Subcutaneous abdominal adipose tissue (tissue), 5 donors: ENCODE results near the gene LSM3.

Experiments used
- H3K27ac ChIP-seq: one replicate; pipeline ENCODE4 v1.7.0; 2013; ENCODE audit warnings: low read depth, mild to moderate bottlenecking, inconsistent platforms, low read length, moderate library complexity
- H3K27me3 ChIP-seq, 5 donors: one replicate each; pipeline ENCODE4 v1.7.0; 2013; ENCODE audit warnings: low read length in 5 of 5, inconsistent platforms in 1 of 5; ENCODE audit not compliant: control insufficient read depth in 5 of 5, insufficient read depth in 4 of 5
- H3K36me3 ChIP-seq, 5 donors: one replicate each; pipeline ENCODE4 v1.7.0; 2013; ENCODE audit warnings: low read length in 5 of 5; ENCODE audit not compliant: control insufficient read depth in 5 of 5, insufficient read depth in 5 of 5
- H3K4me1 ChIP-seq, 5 donors: one replicate each; pipeline ENCODE4 v1.7.0; 2013; ENCODE audit warnings: low read length in 5 of 5, mild to moderate bottlenecking in 3 of 5, moderate library complexity in 1 of 5; ENCODE audit not compliant: control insufficient read depth in 5 of 5, insufficient read depth in 5 of 5
- H3K4me3 ChIP-seq, 5 donors: one replicate each; pipeline ENCODE4 v1.7.0; 2013; ENCODE audit warnings: low read length in 5 of 5, low read depth in 1 of 5
- H3K9ac ChIP-seq, 5 donors: one replicate each; pipeline ENCODE4 v1.7.0; 2013; ENCODE audit warnings: low read length in 5 of 5, mild to moderate bottlenecking in 4 of 5, moderate library complexity in 3 of 5
- H3K9me3 ChIP-seq, 5 donors: one replicate each; pipeline ENCODE4 v1.7.0; 2013; ENCODE audit warnings: low read length in 5 of 5; ENCODE audit not compliant: control insufficient read depth in 5 of 5
- donor health status: healthy.
- donor health status: healthy.
- donor health status: healthy.
- donor health status: healthy.
- donor health status: healthy.

Gene LSM3

GRCh38 chr3:14156201-14156600 is 22.4 kb upstream of the LSM3 start:
- no peaks in the 10 kb centered on the region for H3K4me1 ChIP-seq
- H3K4me3 ChIP-seq, result no peak overlapping the region
- no peak overlapping the region for H3K27ac ChIP-seq
- peaks cover 27 to 94% (median 85%) of the 10 kb centered on the region in 5 donors for H3K36me3 ChIP-seq
- H3K9me3 ChIP-seq, result peaks cover 0 to 6% (median 0%) of the 10 kb centered on the region in 5 donors
- H3K9ac ChIP-seq, result no peak overlapping the region
- H3K27me3 ChIP-seq, result no peaks in the 10 kb centered on the region

GRCh38 chr3:14156843-14157561 is 21.6 kb upstream of the LSM3 start:
- Histone ChIP-seq H3K27ac (no peak overlapping the region), H3K4me3 (no peak overlapping the region), H3K36me3 (peaks cover 35 to 94% (median 85%) of the 10 kb centered on the region in 5 donors), H3K9me3 (peaks cover 0 to 14% (median 6%) of the 10 kb centered on the region in 5 donors), H3K4me1 (no peaks in the 10 kb centered on the region), H3K27me3 (no peaks in the 10 kb centered on the region), H3K9ac (no peak overlapping the region)

GRCh38 chr3:14157951-14158350 is 20.7 kb upstream of the LSM3 start:
- Histone ChIP-seq H3K27ac (no peak overlapping the region), H3K4me3 (no peak overlapping the region), H3K4me1 (no peaks in the 10 kb centered on the region), H3K9ac (no peak overlapping the region), H3K36me3 (peaks cover 45 to 94% (median 86%) of the 10 kb centered on the region in 5 donors), H3K27me3 (no peaks in the 10 kb centered on the region), H3K9me3 (peaks cover 0 to 15% (median 9%) of the 10 kb centered on the region in 5 donors)

- Histone ChIP-seq H3K4me3 (no peak overlapping the region), H3K9ac (no peak overlapping the region), H3K27me3 (no peaks in the 10 kb centered on the region), H3K9me3 (peaks cover 0 to 15% (median 9%) of the 10 kb centered on the region in 5 donors), H3K27ac (no peak overlapping the region), H3K36me3 (peaks cover 49 to 94% (median 85%) of the 10 kb centered on the region in 5 donors), H3K4me1 (no peaks in the 10 kb centered on the region)
Measured at GRCh38 chr3:14158370-14158769, 20.2 kb upstream of the LSM3 start.

- H3K9ac ChIP-seq, result no peak overlapping the region
- peaks cover 0 to 15% (median 9%) of the 10 kb centered on the region in 5 donors for H3K9me3 ChIP-seq
- no peaks in the 10 kb centered on the region for H3K27me3 ChIP-seq
- H3K27ac ChIP-seq, result no peak overlapping the region
- H3K36me3 ChIP-seq, result peaks cover 57 to 94% (median 88%) of the 10 kb centered on the region in 5 donors
- no peaks in the 10 kb centered on the region for H3K4me1 ChIP-seq
- H3K4me3 ChIP-seq, result no peak overlapping the region
Measured at GRCh38 chr3:14159426-14159825, 19.2 kb upstream of the LSM3 start.

- Histone ChIP-seq H3K4me1 (no peaks in the 10 kb centered on the region), H3K27ac (no peak overlapping the region), H3K9ac (no peak overlapping the region), H3K27me3 (no peaks in the 10 kb centered on the region), H3K4me3 (no peak overlapping the region), H3K9me3 (peaks cover 0 to 15% (median 9%) of the 10 kb centered on the region in 5 donors), H3K36me3 (peaks cover 61 to 100% (median 97%) of the 10 kb centered on the region in 5 donors)
Measured at GRCh38 chr3:14161282-14161681, 17.3 kb upstream of the LSM3 start.

GRCh38 chr3:14162178-14162577 is 16.4 kb upstream of the LSM3 start:
- Histone ChIP-seq H3K4me3 (no peak overlapping the region), H3K27me3 (no peaks in the 10 kb centered on the region), H3K4me1 (no peaks in the 10 kb centered on the region), H3K36me3 (peaks cover 57 to 100% (median 96%) of the 10 kb centered on the region in 5 donors), H3K9ac (no peak overlapping the region), H3K27ac (no peak overlapping the region), H3K9me3 (peaks cover 0 to 15% (median 9%) of the 10 kb centered on the region in 5 donors)

DNA sequence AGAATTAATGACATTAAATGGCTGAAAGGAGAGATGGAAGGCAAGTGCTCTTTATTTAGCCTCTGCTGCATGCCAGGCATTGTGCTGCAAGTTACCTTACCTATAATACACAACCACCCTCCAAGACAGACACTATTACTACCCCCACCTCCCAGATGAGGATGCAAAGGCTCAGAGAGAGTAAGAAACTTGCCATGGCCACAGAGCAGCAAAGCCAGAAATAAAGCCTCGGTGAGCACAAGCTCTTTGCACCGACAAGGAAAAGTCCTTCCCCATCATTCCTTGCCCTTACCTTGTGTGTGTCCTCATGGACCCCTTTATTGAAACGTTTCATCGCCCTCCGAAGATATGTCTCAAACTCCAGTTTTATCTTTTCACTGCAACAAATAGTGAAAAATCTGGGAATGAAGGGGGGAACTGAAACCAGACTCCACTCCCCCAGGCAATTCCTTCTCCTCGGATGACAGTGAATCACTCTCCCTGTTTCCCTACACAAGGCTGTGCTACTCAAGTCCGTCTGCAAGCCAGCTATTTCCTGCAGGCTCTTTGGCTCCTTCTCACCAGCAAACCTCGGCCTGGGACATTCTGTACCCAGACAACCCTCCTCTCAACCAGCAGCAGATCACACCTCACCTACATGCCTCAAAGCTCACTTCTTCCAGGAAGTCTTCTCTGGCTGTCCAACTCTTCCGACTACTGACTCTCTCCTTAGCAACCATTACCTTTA is 11.6 kb upstream of the LSM3 start:
- H3K27ac ChIP-seq, result no peak overlapping the region
- H3K9me3 ChIP-seq, result peaks cover 0 to 3% (median 0%) of the 10 kb centered on the region in 5 donors
- no peak overlapping the region for H3K9ac ChIP-seq
- H3K4me1 ChIP-seq, result no peaks in the 10 kb centered on the region
- H3K36me3 ChIP-seq, result peaks cover 58 to 100% (median 97%) of the 10 kb centered on the region in 5 donors
- H3K27me3 ChIP-seq, result no peaks in the 10 kb centered on the region
- H3K4me3 ChIP-seq, result no peak overlapping the region

DNA sequence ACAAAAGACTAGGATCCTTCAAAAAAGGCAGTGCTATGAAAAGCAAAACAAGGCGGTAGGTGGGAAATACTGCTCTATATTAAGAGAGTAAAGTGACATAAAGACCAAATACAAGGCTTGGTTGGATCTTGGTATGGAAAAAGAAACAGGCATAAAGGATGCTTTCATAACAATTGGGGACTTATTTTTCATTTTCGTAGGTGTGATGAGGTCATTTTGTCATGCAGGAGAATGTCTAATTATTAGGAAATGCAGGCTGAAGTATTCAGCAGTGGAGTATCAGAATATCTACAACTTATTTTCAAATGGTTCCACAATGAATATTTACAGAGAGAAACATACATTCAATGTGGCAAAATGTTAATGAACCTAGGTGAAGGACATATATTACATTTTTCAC is 9.2 kb upstream of the LSM3 start:
- Histone ChIP-seq H3K4me3 (no peak overlapping the region), H3K9ac (no peak overlapping the region), H3K36me3 (peaks cover 43 to 86% (median 83%) of the 10 kb centered on the region in 5 donors), H3K9me3 (no peaks in the 10 kb centered on the region), H3K27me3 (no peaks in the 10 kb centered on the region), H3K4me1 (no peaks in the 10 kb centered on the region), H3K27ac (no peak overlapping the region)

- Histone ChIP-seq H3K4me1 (no peaks in the 10 kb centered on the region), H3K36me3 (peaks cover 39 to 82% (median 78%) of the 10 kb centered on the region in 5 donors), H3K27ac (no peak overlapping the region), H3K9ac (no peak overlapping the region), H3K4me3 (no peak overlapping the region), H3K9me3 (no peaks in the 10 kb centered on the region), H3K27me3 (no peaks in the 10 kb centered on the region)
Measured at GRCh38 chr3:14169871-14170270, 8.7 kb upstream of the LSM3 start.
